ENCODE results near the gene SNIP1.
"Not testable (repeated sequence)": the region's sequence is repeated elsewhere in the genome, so short reads cannot be mapped to it uniquely, and the experiment has no call there.

The SNIP1 gene

GRCh38 chr1:37559957-37560379, 5.9 kb upstream of the SNIP1 start:
- DNase-seq (ENCODE audit: low spot score) = not testable (repeated sequence)

GRCh38 chr1:37559080-37559479, 5.0 kb upstream of the SNIP1 start:
- DNase-seq (ENCODE audit: low spot score) = no peak

DNA sequence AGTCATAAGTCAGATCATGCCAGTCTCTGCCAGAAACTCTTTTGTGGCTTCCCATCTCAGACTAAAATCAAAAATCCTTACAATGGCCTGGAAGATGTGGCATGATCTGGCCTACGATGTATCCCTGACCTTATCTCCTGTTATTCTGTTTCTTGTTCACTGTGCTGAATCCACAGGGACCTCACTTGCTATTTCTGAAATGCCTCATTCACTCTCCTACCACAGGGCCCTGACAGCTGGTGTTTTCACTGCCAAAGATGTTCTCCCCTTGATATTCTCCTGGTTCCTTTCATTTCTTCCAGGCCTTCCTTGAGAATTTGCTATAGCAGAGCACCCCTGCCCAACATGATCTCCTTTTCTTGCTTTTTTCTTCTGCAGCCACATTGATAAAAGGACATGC, 4.3 kb upstream of the SNIP1 start:
- no peak for DNase-seq (ENCODE audit: low spot score)

DNA sequence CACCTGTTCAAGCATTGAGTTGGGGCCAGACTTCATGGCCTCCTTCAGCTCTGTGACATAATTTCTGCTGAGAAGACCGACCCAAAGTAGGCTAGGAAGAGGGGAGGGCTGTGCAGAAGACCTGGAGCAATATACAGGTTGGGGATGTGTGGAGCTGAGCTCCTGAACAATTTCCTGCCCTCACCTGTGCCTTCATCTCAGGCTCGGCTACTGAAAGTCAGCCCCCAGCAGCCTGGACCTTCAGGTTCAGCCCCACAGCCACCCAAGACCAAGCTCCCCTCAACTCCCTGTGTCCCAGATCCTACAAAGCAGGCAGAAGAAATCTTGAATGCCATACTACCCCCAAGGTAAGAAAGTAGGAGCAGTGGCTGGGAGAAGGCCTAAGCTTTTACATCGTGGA, 3.3 kb upstream of the SNIP1 start:
- no peak for DNase-seq (ENCODE audit: low spot score)

DNA sequence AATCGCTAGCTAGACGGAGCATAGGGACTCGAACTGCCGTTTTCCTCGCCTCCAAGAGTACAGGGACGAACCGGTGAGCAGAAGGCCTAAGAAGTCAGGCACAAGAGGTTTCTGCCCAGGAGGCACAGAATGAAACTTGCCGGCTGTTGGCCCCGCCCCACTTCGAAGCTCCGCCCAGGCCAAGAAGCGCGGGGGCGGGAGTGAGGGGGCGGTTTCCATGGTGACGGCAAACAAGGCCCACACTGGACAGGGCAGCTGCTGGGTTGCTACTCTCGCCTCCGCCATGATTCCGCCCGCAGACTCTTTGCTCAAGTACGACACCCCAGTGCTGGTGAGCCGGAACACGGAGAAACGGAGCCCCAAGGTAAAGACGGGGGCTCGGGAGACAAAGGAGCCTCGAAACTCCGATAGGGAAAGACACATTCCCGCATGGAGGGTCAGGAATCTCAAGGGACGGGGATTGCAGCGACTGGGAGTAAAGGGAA, 2.7 kb upstream of the SNIP1 start, which contains the start of gene DNALI1:
TSS of gene DNALI1 (plus strand) at position 229 of the 485 bp plus-strand sequence. CDS start at position 284, 55 bp downstream.
- DNase-seq (ENCODE audit: low spot score) = peak; percentile 82

DNA sequence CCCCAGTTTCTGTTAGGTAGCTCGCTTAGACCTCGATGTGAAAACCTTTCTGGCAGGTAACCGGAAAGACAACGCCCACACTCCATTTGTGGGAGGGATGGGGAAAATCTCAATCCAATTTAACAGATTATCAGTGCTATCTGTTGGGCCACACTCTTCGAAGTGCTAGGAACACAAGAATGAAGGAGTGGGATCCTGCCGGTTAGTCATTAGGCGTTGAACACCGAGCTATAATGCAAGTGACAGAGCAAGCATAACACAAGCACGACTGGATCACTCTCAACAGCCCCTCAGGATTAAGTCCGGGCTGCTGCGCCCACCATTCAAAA, 531 bp downstream of the SNIP1 start:
- no peak for DNase-seq (ENCODE audit: low spot score)

- DNase-seq (ENCODE audit: low spot score) = no peak
Measured at GRCh38 chr1:37549341-37549740, 4.8 kb downstream of the SNIP1 start.

GRCh38 chr1:37545019-37545418, 9.1 kb downstream of the SNIP1 start:
- DNase-seq (ENCODE audit: low spot score) = no peak

DNA sequence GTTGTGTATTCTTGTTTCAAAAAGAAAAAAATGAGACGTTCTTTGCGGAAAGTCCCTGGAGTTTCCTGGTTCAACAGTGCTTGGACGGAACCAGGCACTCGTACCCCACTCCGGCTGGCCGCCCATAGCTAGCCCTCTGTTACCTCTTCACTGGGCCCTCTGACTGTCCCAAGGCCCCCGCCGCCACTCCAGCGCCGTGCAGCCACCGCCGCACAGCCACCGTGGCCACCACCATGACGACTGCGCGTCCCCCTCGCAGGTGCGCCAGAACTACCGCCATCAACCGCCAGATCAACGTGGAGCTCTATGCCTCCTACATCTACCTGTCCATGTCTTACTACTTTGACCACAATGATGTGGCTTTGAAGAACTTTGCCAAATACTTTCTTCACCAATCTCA, 9.6 kb downstream of the SNIP1 start:
- DNase-seq (ENCODE audit: low spot score) = no peak

DNA sequence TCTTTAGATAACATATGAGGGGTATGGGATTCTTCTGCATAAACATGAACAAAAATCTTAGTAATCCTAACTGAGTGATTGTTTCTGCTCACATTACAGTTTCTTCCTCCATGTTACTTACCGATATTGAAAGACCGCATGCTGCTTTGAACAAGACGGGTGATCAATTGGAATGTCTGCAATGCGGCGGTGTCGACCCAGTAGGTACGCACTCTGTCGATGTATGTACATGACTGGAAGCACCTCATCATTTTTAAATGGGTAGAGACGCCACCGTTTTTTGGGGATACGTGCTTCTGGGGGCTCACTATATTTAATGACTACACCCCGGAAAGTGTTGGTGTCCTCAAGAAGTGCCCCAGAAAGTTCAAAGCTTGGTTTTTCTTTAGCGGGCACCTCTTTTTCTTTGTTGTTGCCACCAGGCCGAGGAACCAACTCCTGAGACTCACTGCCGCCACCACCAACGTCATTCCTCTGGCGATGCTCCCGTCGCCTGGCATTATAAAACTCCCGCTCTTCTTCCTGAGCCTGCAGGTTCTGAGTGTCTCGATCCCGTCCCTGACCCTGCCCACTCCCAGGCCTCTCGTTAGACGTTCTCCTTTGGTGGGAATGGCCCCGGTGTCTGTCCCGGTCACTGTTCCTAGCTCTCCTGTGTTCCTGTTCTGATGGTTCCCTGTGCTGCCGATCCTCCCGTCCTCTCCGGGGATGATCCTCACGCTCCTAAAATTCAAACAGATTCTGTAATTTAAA, 13.9 kb downstream of the SNIP1 start:
- DNase-seq (ENCODE audit: low spot score) = no peak

GRCh38 chr1:37539154-37539553, 14.9 kb downstream of the SNIP1 start:
- not testable (repeated sequence) for DNase-seq (ENCODE audit: low spot score)

DNA sequence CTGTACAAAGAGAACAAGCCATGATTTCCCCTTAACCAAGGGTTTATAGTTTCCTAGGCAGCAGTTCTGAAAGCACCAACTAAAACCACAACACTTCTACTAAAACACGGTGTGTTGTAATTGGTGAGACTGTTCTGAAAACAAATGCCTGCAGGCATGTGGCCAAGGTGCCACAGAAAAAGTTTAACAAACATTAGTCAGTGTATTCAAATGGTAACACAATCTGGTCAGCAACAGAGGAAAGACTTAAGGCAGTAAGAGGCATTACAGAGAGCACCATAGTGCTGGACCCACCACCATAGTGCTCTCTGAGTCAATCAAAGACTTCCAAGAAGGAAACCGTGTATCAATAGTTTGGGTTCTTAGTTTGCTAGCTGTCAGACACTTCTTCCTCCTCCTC, 16.7 kb downstream of the SNIP1 start:
- no peak for DNase-seq (ENCODE audit: low spot score)

DNA sequence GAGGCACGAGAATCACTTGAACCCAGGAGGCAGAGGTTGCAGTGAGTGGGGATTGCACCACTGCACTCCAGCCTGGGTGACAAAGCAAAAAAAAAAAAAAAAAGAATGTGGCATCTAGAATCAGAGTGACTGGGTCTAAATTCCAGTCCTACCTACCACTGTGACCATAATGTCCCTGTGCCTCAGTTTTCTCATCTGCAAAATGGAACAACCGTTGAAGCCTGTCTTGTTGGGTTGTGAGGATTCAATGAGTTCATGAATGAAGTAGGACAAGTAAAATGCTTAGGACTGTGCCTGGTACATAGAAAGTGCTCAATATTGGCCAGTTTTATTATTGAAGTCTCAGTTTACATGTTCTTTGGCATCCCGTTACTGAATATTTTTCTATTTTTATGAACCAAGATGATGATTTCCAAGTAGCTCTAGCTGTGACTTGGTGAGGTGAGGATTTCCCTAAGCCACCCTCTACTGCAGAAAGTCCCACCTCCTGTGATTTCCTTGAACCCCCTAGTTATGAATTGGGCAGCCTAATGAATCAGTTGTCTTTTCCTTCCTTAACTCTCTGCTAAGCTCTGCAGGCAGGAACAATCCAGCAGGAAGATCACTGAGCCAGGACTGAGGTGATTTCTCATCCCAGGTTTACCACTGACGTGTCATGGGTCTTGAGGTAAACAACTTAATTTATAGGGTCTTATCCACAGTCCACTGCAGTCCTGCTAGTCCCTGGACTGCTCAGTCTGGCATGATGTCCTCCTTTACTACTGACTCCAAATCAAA, 20.6 kb downstream of the SNIP1 start:
- no peak for DNase-seq (ENCODE audit: low spot score)

DNA sequence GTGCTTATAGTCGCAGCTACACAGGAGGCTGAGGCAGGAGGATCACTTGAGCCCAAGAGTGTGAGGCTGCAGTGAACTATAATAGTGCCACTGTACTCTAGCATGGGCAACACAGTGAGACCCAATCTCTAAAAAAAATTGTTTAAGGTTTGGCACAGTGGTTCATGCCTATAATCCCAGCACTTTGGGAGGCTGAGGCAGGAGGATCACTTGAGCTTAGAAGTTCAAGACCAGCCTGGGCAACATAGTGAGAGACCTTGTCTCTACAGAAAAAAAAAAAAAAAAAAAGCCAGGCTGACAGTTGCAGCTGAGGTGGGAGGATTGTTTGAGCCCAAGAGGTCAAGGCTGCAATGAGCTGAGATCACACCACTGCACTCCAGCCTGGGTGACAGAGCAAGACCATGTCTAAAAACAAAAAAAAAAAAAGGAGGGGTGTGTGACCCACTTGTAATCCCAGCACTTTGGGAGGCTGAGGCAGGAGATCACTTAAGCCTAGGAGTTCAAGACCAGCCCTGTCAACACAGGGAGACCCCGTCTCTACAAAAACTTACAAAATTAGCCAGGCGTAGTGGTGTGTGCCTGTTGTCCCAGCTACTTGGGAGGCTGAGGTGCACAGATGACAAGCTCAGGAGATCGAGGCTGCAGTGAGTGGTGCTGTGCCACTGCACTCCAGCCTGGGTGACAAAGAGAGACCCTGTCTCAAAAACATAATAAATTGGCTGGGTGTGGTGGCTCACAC, 21.5 kb downstream of the SNIP1 start:
- DNase-seq (ENCODE audit: low spot score) = not testable (repeated sequence)

GRCh38 chr1:37529888-37530287, 24.2 kb downstream of the SNIP1 start:
- not testable (repeated sequence) for DNase-seq (ENCODE audit: low spot score)

- DNase-seq (ENCODE audit: low spot score) = no peak
Measured at GRCh38 chr1:37519613-37520012, 34.5 kb downstream of the SNIP1 start.

- not testable (repeated sequence) for DNase-seq (ENCODE audit: low spot score)
Measured at GRCh38 chr1:37518929-37519328, 35.2 kb downstream of the SNIP1 start.

DNA sequence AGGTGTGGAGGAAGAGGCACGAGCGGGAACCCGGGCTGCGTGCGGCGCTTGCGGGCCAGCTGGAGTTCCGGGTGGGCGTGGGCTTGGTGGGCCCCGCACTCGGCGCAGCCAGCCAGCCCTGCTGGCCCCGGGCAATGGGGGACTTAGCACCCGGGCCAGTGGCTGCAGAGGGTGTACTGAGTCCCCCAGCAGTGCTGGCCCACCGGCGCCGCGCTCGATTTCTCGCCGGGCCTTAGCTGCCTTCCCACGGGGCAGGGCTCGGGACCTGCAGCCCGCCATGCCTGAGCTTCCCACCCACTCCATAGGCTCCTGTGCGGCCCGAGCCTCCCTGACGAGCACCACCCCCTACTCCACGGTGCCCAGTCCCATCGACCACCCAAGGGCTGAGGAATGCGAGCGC, 35.9 kb downstream of the SNIP1 start:
- not testable (repeated sequence) for DNase-seq (ENCODE audit: low spot score)

GRCh38 chr1:37517569-37517968, 36.5 kb downstream of the SNIP1 start:
- DNase-seq (ENCODE audit: low spot score) = no peak

- DNase-seq (ENCODE audit: low spot score) = peak; percentile 8
Measured at GRCh38 chr1:37515185-37516034, 38.7 kb downstream of the SNIP1 start.

Measured in SK-N-DZ (cell line).